Stimulated activated CD8-positive, alpha-beta memory T cell treated with anti-CD3 and anti-CD28 coated beads, Interleukin-15, amount 100 ng/mL, for 24 hours (primary cell): ENCODE measurements around the gene CLCF1.
"Not testable (repeated sequence)": the region's sequence is repeated elsewhere in the genome, so short reads cannot be mapped to it uniquely, and the experiment has no call there.

Experiments used
- DNase-seq: peaks from one replicate; pipeline ENCODE4 v3.0.0-alpha.2; 2020; ENCODE audit warnings: low read depth

The CLCF1 gene

GRCh38 chr11:67408437-67409200, 35.2 kb upstream of the CLCF1 start:
- no peak for DNase-seq

- DNase-seq = no peak
Measured at GRCh38 chr11:67407688-67408163, 34.3 kb upstream of the CLCF1 start.

GRCh38 chr11:67406969-67407687, 33.7 kb upstream of the CLCF1 start:
- no peak for DNase-seq

- no peak for DNase-seq
Measured at GRCh38 chr11:67406420-67406968, 33.1 kb upstream of the CLCF1 start.

- DNase-seq = no peak
Measured at GRCh38 chr11:67405688-67406339, 32.4 kb upstream of the CLCF1 start.

- DNase-seq = no peak
Measured at GRCh38 chr11:67405196-67405567, 31.8 kb upstream of the CLCF1 start.

- no peak for DNase-seq
Measured at GRCh38 chr11:67404515-67405195, 31.3 kb upstream of the CLCF1 start.

GRCh38 chr11:67403085-67403484, 29.7 kb upstream of the CLCF1 start:
- DNase-seq = not testable (repeated sequence)

- DNase-seq = not testable (repeated sequence)
Measured at GRCh38 chr11:67402192-67402839, 28.9 kb upstream of the CLCF1 start.

GRCh38 chr11:67401495-67402191, 28.2 kb upstream of the CLCF1 start, which contains the start of gene PPP1CA:
Gene PPP1CA, minus strand, starts transcription at chr11:67401858. Its CDS starts 76 bp downstream, at chr11:67401782.
- DNase-seq = peak; percentile 96

GRCh38 chr11:67400942-67401494, 27.6 kb upstream of the CLCF1 start:
- no peak for DNase-seq

- no peak for DNase-seq
Measured at GRCh38 chr11:67400251-67400941, 27.0 kb upstream of the CLCF1 start.

- DNase-seq = no peak
Measured at GRCh38 chr11:67398661-67399563, 25.5 kb upstream of the CLCF1 start.

- DNase-seq = no peak
Measured at GRCh38 chr11:67397986-67398660, 24.7 kb upstream of the CLCF1 start.

GRCh38 chr11:67397536-67397935, 24.1 kb upstream of the CLCF1 start:
- no peak for DNase-seq

- no peak for DNase-seq
Measured at GRCh38 chr11:67396587-67397389, 23.4 kb upstream of the CLCF1 start.

- DNase-seq = no peak
Measured at GRCh38 chr11:67396259-67396581, 22.8 kb upstream of the CLCF1 start.
